Keratinocyte (primary cell): ENCODE measurements around the gene GRM5.

Experiments
- CTCF ChIP-seq, 3 experiments: IDR thresholded peaks in 1 of 3; conservative IDR thresholded peaks in 1 of 3; optimal IDR thresholded peaks in 1 of 3; 2 replicates in 2 of 3; 3 replicates in 1 of 3; pipeline versions ENCODE3 to v1.5.1; 2011; ENCODE audit warnings: low read length in 3 of 3, mild to moderate bottlenecking in 3 of 3, moderate library complexity in 2 of 3, control low read depth in 1 of 3, inconsistent platforms in 1 of 3; ENCODE audit not compliant: insufficient read depth in 2 of 3; ENCODE audit errors: extremely low read depth in 1 of 3
- EZH2 ChIP-seq: IDR thresholded peaks from one replicate; pipeline ENCODE4 v1.6.1; 2012; ENCODE audit warnings: inconsistent platforms, mild to moderate bottlenecking, low read length, moderate library complexity

- TF ChIP-seq CTCF (optimal IDR thresholded peaks at IDR 0.05 in 1 of 3, IDR thresholded peaks at IDR 0.05 in 1 of 3, conservative IDR thresholded peaks at IDR 0.05 in 1 of 3; ENCODE audit: extremely low read depth in 1 of 3, insufficient read depth in 2 of 3, low read length in 3 of 3) (no peak), EZH2 (no peak)
These were observed 587.5 kb downstream of the GRM5 start for GRCh38 chr11:88478136-88478815.
